Cerebellar nuclear complex (tissue), 1 donor: ENCODE results near the gene MAP4K2.

ENCODE experiments used
- DNase-seq, 2 experiments: peaks; one replicate each; lab custom pipeline; 2025; lab: John Stamatoyannopoulos, UW

Gene MAP4K2

GRCh38 chr11:64754124-64754918 lies 48.7 kb downstream of the MAP4K2 start:
- no peak for DNase-seq

GRCh38 chr11:64753380-64754123 lies 49.5 kb downstream of the MAP4K2 start:
- DNase-seq, result no peak

- DNase-seq, result no peak
Observed at GRCh38 chr11:64753019-64753379, 50.0 kb downstream of the MAP4K2 start.

- DNase-seq, result no peak
Observed at GRCh38 chr11:64752175-64752970, 50.6 kb downstream of the MAP4K2 start.

- no peak for DNase-seq
Observed at GRCh38 chr11:64751580-64751979, 51.4 kb downstream of the MAP4K2 start.

- DNase-seq, result no peak
Observed at GRCh38 chr11:64751136-64751535, 51.9 kb downstream of the MAP4K2 start.

GRCh38 chr11:64750361-64751054 lies 52.5 kb downstream of the MAP4K2 start:
- DNase-seq, result no peak

GRCh38 chr11:64747961-64748665 lies 54.9 kb downstream of the MAP4K2 start:
- DNase-seq, result no peak

GRCh38 chr11:64746486-64746885 lies 56.5 kb downstream of the MAP4K2 start:
- DNase-seq, result no peak

- no peak for DNase-seq
Observed at GRCh38 chr11:64745521-64746328, 57.3 kb downstream of the MAP4K2 start.

- DNase-seq, result no peak
Observed at GRCh38 chr11:64745189-64745520, 57.9 kb downstream of the MAP4K2 start.

GRCh38 chr11:64744544-64745188 lies 58.3 kb downstream of the MAP4K2 start:
- no peak for DNase-seq

- no peak for DNase-seq
Observed at GRCh38 chr11:64743591-64744543, 59.1 kb downstream of the MAP4K2 start, which contains the start of gene RASGRP2. Gene RASGRP2, minus strand, starts transcription at chr11:64744142. Its CDS starts 1,276 bp downstream, at chr11:64742866.

- no peak for DNase-seq
Observed at GRCh38 chr11:64742889-64743590, 60.0 kb downstream of the MAP4K2 start.

GRCh38 chr11:64742087-64742888 lies 60.7 kb downstream of the MAP4K2 start:
- no peak for DNase-seq

- DNase-seq, result no peak
Observed at GRCh38 chr11:64741375-64742086, 61.5 kb downstream of the MAP4K2 start.

- no peak for DNase-seq
Observed at GRCh38 chr11:64739871-64740270, 63.1 kb downstream of the MAP4K2 start.
